Tibial nerve (tissue), 4 donors: ENCODE measurements around the gene SMLR1. TPM values are rescaled to one million over a fixed set of nuclear protein-coding genes. Genes with fewer than 3 reads are reported as not detected.

Source experiments
- DNase-seq, 2 donors: peaks; one replicate each; pipeline ENCODE4 v3.0.0-alpha.2; 2019; ENCODE audit warnings: low spot score in 2 of 2
- H3K27ac ChIP-seq, 4 donors: fragments of 200-600 bp; sonication (generic) in 3 of 4; one replicate each; pipeline ENCODE4 v1.5.1; 2017 to 2019; ENCODE audit warnings: mild to moderate bottlenecking in 1 of 4
- H3K27me3 ChIP-seq, 2 donors: fragments of 200-600 bp; sonication (generic) in 1 of 2; one replicate each; pipeline versions ENCODE4 v1.5.1 to v1.6.0; 2017 to 2019
- H3K36me3 ChIP-seq, 3 donors: fragments of 200-600 bp; sonication (generic); one replicate each; pipeline ENCODE4 v1.5.1; 2018 to 2019
- H3K4me1 ChIP-seq, 4 donors: fragments of 200-600 bp; sonication (generic) in 3 of 4; one replicate each; pipeline ENCODE4 v1.5.1; 2017 to 2019
- H3K4me3 ChIP-seq, 4 donors: fragments of 200-600 bp; sonication (generic) in 3 of 4; one replicate each; pipeline ENCODE4 v1.5.1; 2017 to 2019; ENCODE audit warnings: mild to moderate bottlenecking in 1 of 4, moderate library complexity in 1 of 4
- H3K9me3 ChIP-seq, 4 donors: fragments of 200-600 bp; sonication (generic) in 3 of 4; one replicate each; pipeline ENCODE4 v1.5.1; 2017 to 2019
- CTCF ChIP-seq, 5 experiments: fragments of 200-600 bp in 3 of 5; fragments of 450-650 bp in 2 of 5; sonication (generic) in 3 of 5; IDR thresholded peaks; one replicate each; pipeline ENCODE4 v1.5.1; 2016 to 2019; ENCODE audit warnings: antibody characterized with exemption in 5 of 5, mild to moderate bottlenecking in 3 of 5, moderate library complexity in 2 of 5
- EP300 ChIP-seq, 2 donors: sonication (generic); formaldehyde crosslinking; IDR thresholded peaks; one replicate each; pipeline ENCODE4 v1.6.1; 2017; ENCODE audit warnings: antibody characterized with exemption in 2 of 2, mild to moderate bottlenecking in 1 of 2
- POLR2A ChIP-seq, 2 donors: fragments of 450-650 bp; IDR thresholded peaks; one replicate each; pipeline ENCODE4 v1.6.1; 2017; ENCODE audit warnings: antibody characterized with exemption in 2 of 2, mild to moderate bottlenecking in 2 of 2, moderate library complexity in 2 of 2
- WGBS, 2 donors: methylation state at CpG; one replicate each; pipeline ENCODE4 v1.1.5; 2018; 5-methylcytosine and 5-hydroxymethylcytosine counted together
- total RNA-seq, 4 donors: library from RNA; depleted of rRNA; stranded (reverse); fragments of >200 nt; gene quantifications; one replicate each; pipeline ENCODE4 v1.1.0, GENCODE V29; 2016

Gene SMLR1
- total RNA-seq, 4 donors from 2014 or later: not detected

DNA sequence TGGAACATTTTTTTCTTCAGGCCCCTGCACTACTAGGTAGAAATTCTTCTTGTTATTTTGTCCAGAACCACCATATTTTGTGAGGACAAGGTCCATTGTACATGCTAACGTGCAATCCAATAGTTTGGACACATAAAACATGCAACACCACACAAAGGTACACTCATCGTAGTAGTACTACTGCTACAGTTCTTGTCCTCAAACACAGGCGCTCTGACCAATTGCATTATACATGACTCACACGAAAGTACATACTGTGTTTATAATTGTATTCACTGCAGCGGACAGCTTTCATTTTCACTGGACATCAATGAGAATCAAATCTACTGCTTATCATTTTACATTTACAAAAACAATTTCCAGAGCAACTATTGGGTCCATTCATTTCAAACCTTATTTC, 15.3 kb upstream of the SMLR1 start:
- Histone ChIP-seq H3K36me3 (no peaks in the 10 kb centered on the region), H3K27ac (no peak overlapping the region), H3K27me3 (no peaks in the 10 kb centered on the region), H3K9me3 (no peaks in the 10 kb centered on the region), H3K4me1 (no peaks in the 10 kb centered on the region), H3K4me3 (no peak overlapping the region)
- TF ChIP-seq POLR2A (IDR thresholded peaks at IDR 0.05) (no peak), EP300 (IDR thresholded peaks at IDR 0.05) (no peak), CTCF (IDR thresholded peaks at IDR 0.05) (no peak)
- DNase-seq: no peak
- WGBS, 2 donors: 88 to 97% methylated on average over 5 of the region's 5 CpGs

DNA sequence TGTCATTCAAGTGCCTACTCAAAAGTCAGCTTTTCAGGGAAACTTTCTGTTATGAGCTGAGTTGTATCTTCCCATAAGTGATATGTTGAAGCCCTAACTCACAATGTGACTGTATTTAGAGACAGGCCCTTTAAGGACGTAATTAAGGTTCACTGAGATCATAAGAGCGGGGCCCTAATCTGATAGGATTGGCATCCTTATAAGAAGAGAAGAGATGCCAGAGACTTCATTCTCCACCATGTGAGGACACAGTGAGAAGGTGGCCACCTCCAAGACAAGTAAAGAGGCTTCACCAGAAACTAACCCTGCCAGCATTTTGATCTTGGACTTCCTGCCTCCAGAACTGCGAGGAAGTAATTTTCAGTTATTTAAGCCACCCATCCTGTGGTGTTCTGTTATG, 12.7 kb upstream of the SMLR1 start:
- WGBS, 2 donors: 95 to 97% methylated on average over 3 of the region's 3 CpGs

GRCh38 chr6:130815200-130816071, 11.8 kb upstream of the SMLR1 start:
- Histone ChIP-seq H3K27ac (no peak overlapping the region), H3K27me3 (no peaks in the 10 kb centered on the region), H3K4me3 (no peak overlapping the region), H3K9me3 (peaks cover 0 to 11% (median 0%) of the 10 kb centered on the region in 4 donors), H3K4me1 (no peaks in the 10 kb centered on the region), H3K36me3 (peaks cover 0 to 10% (median 0%) of the 10 kb centered on the region in 3 donors)
- WGBS, 2 donors: 92% methylated on average over 5 of the region's 5 CpGs
- DNase-seq: no peak
- TF ChIP-seq EP300 (IDR thresholded peaks at IDR 0.05) (no peak), POLR2A (IDR thresholded peaks at IDR 0.05) (no peak), CTCF (IDR thresholded peaks at IDR 0.05) (no peak)

More for the DNA sequence above, 12.7 kb upstream of the SMLR1 start:
- no peak overlapping the region for H3K27ac ChIP-seq
- no peak for DNase-seq
- peaks cover 0 to 10% (median 0%) of the 10 kb centered on the region in 3 donors for H3K36me3 ChIP-seq
- H3K9me3 ChIP-seq: peaks cover 0 to 11% (median 0%) of the 10 kb centered on the region in 4 donors
- no peaks in the 10 kb centered on the region for H3K4me1 ChIP-seq
- no peaks in the 10 kb centered on the region for H3K27me3 ChIP-seq
- TF ChIP-seq POLR2A (IDR thresholded peaks at IDR 0.05): no peak
- TF ChIP-seq EP300 (IDR thresholded peaks at IDR 0.05): no peak
- TF ChIP-seq CTCF (IDR thresholded peaks at IDR 0.05): no peak
- no peak overlapping the region for H3K4me3 ChIP-seq

DNA sequence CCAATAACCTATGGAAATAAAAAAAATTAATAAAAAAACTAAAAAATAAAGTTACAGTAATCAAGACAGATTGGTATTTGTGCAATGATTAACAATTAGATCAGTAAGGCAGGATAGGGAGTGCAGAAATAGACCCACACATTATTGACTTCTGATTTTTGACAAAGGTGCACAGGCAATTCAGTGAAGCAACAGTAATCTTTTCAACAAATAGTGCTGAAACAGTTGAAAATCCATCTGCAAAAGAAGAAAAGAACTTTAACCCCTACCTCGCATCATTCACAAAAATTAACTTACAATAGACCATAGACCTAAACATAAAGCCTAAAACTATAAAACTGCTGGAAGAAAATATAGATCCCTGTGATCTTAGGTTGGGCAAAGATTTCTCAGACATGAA, 4.5 kb upstream of the SMLR1 start:
- H3K27ac ChIP-seq: no peak overlapping the region
- no peak overlapping the region for H3K4me3 ChIP-seq
- no peak for DNase-seq
- no peaks in the 10 kb centered on the region for H3K4me1 ChIP-seq
- TF ChIP-seq CTCF (IDR thresholded peaks at IDR 0.05) (no peak), EP300 (IDR thresholded peaks at IDR 0.05) (no peak), POLR2A (IDR thresholded peaks at IDR 0.05) (no peak)
- no peaks in the 10 kb centered on the region for H3K27me3 ChIP-seq
- peaks cover 0 to 11% (median 0%) of the 10 kb centered on the region in 4 donors for H3K9me3 ChIP-seq
- H3K36me3 ChIP-seq: peaks cover 0 to 15% (median 0%) of the 10 kb centered on the region in 3 donors
- WGBS, 2 donors: 86 to 97% methylated on average over 1 of the region's 1 CpG

DNA sequence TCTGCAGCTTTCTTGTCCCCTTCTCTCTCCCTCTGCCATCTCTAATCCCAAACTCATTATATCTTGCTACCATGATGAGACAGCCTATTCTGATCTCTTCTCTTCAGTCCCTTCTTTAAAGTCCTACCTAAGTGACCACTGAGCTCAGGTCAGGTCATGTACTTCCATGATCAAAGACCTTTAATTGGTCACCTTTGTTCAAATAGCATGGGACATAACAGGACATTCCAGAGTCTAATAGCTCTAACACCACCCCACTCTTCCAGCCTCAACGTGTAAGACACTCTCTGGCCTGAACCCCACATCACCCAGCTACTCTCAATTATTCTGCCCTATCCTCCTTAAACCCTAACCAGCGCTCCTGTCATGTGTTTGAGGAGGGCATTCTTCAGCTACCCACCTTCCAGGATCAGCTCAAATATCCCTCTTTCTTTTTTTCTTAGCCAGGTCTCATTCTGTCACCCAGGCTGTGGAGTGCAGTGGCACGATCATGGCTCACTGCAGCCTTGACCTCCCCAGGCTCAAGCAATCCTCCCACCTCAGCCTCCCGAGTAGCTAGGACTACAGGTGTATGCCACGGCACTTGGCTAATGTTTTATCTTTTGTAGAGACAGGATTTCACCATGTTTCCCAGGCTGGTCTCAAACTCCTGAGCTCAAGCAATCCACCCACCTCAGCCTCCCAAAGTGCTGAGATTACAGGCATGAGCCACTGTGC, 2.1 kb upstream of the SMLR1 start:
- no peaks in the 10 kb centered on the region for H3K27me3 ChIP-seq
- peaks cover 0 to 24% (median 0%) of the 10 kb centered on the region in 3 donors for H3K36me3 ChIP-seq
- no peaks in the 10 kb centered on the region for H3K9me3 ChIP-seq
- no peak overlapping the region for H3K27ac ChIP-seq
- no peaks in the 10 kb centered on the region for H3K4me1 ChIP-seq
- TF ChIP-seq POLR2A (IDR thresholded peaks at IDR 0.05) (no peak), EP300 (IDR thresholded peaks at IDR 0.05) (no peak), CTCF (IDR thresholded peaks at IDR 0.05) (no peak)
- DNase-seq: no peak
- WGBS, 2 donors: 86 to 89% methylated on average over 5 of the region's 5 CpGs
- H3K4me3 ChIP-seq: no peak overlapping the region
